WTC11 (cell line): ENCODE measurements around the gene GALNT18. TPM values are rescaled to one million over a fixed set of nuclear protein-coding genes. Genes with fewer than 3 reads are reported as not detected.

Experiments
- ATAC-seq: fragments of 200-7000 bp; cut with Tn5 transposase; 2 replicates; pipeline ENCODE4 v1.10.0; 2021; ENCODE audit warnings: mild to moderate bottlenecking, moderate library complexity
- CTCF ChIA-PET: fragments of 300-600 bp; sonication (Branson Sonifier 250); formaldehyde crosslinking; loops from one replicate; lab custom pipeline; 2021; ENCODE audit warnings: antibody characterized with exemption; lab: Charles Lee
- POLR2A ChIA-PET: fragments of 350-600 bp; sonication (Branson Sonifier 250); formaldehyde crosslinking; loops from one replicate; lab custom pipeline; 2021; ENCODE audit warnings: antibody characterized with exemption; lab: Charles Lee
- DNase-seq: peaks from one replicate; pipeline ENCODE4 v3.0.0; 2021; ENCODE audit warnings: low spot score
- H3K27ac Mint-ChIP-seq: 2 replicates; pipeline ENCODE4 v1.8.0; 2021; ENCODE audit warnings: mixed read lengths
- H3K27me3 Mint-ChIP-seq: 2 replicates; pipeline ENCODE4 v1.8.0; 2021; ENCODE audit warnings: low read depth, mild to moderate bottlenecking, moderate library complexity, mixed read lengths
- H3K36me3 Mint-ChIP-seq: 2 replicates; pipeline ENCODE4 v1.8.0; 2021; ENCODE audit warnings: mixed read lengths
- H3K4me1 Mint-ChIP-seq: 2 replicates; pipeline ENCODE4 v1.8.0; 2022; ENCODE audit warnings: mixed read lengths
- H3K4me3 Mint-ChIP-seq: 2 replicates; pipeline ENCODE4 v1.8.0; 2021; ENCODE audit warnings: mild to moderate bottlenecking, moderate library complexity, mixed read lengths
- H3K9me3 Mint-ChIP-seq: 2 replicates; pipeline ENCODE4 v1.8.0; 2021; ENCODE audit warnings: mixed read lengths
- ARID4B ChIP-seq: sonication (generic); formaldehyde crosslinking; IDR thresholded peaks from 2 replicates; pipeline ENCODE4 v1.8.0; 2023; ENCODE audit warnings: missing genetic modification reagents, mild to moderate bottlenecking, borderline replicate concordance
- ATF6 ChIP-seq: sonication (generic); formaldehyde crosslinking; IDR thresholded peaks from 2 replicates; pipeline ENCODE4 v1.8.1; 2023; ENCODE audit warnings: mild to moderate bottlenecking, missing genetic modification reagents
- ESRRA ChIP-seq: sonication (generic); formaldehyde crosslinking; IDR thresholded peaks from 2 replicates; pipeline ENCODE4 v1.8.1; 2022; ENCODE audit warnings: mild to moderate bottlenecking, missing genetic modification reagents, borderline replicate concordance
- FOXP1 ChIP-seq: sonication (generic); formaldehyde crosslinking; IDR thresholded peaks from 2 replicates; pipeline ENCODE4 v1.8.0; 2022; ENCODE audit warnings: missing genetic modification reagents, mild to moderate bottlenecking, moderate library complexity, borderline replicate concordance
- GTF2I ChIP-seq: fragments of 250-450 bp; sonication (Bioruptor Pico); conservative IDR thresholded peaks from 2 replicates; pipeline ENCODE4 v1.4.0; 2021; ENCODE audit warnings: mild to moderate bottlenecking
- IRF2 ChIP-seq: sonication (generic); formaldehyde crosslinking; IDR thresholded peaks from 2 replicates; pipeline ENCODE4 v1.8.0; 2022; ENCODE audit warnings: low read depth, missing genetic modification reagents, borderline replicate concordance
- JAZF1 ChIP-seq: fragments of 250-450 bp; sonication (Bioruptor Pico); IDR thresholded peaks from 2 replicates; pipeline ENCODE4 v1.9.0; 2021; ENCODE audit warnings: moderate library complexity, mild to moderate bottlenecking, inconsistent platforms
- NR3C1 ChIP-seq: sonication (generic); formaldehyde crosslinking; conservative IDR thresholded peaks from 2 replicates; pipeline ENCODE4 v1.8.1; 2023; ENCODE audit warnings: low read depth, mild to moderate bottlenecking, missing genetic modification reagents
- SMAD3 ChIP-seq: sonication (generic); formaldehyde crosslinking; IDR thresholded peaks from 2 replicates; pipeline ENCODE4 v1.8.0; 2022; ENCODE audit warnings: missing genetic modification reagents, mild to moderate bottlenecking, borderline replicate concordance
- SMAD4 ChIP-seq: sonication (generic); formaldehyde crosslinking; IDR thresholded peaks from 2 replicates; pipeline ENCODE4 v1.8.0; 2022; ENCODE audit warnings: mild to moderate bottlenecking, missing genetic modification reagents
- SP1 ChIP-seq: sonication (generic); formaldehyde crosslinking; conservative IDR thresholded peaks from 2 replicates; pipeline ENCODE4 v1.8.1; 2022; ENCODE audit warnings: missing genetic modification reagents
- ZNF281 ChIP-seq: sonication (generic); formaldehyde crosslinking; IDR thresholded peaks from 2 replicates; pipeline ENCODE4 v1.8.0; 2023; ENCODE audit warnings: mild to moderate bottlenecking, missing genetic modification reagents
- ZSCAN18 ChIP-seq: fragments of 250-450 bp; sonication (Bioruptor Pico); IDR thresholded peaks from 2 replicates; pipeline ENCODE4 v2.1.2; 2022; ENCODE audit warnings: mild to moderate bottlenecking, moderate library complexity
- total RNA-seq: library from RNA; stranded (reverse); gene quantifications from 3 replicates; pipeline ENCODE4 v1.2.3, GENCODE V29; 2021

Gene GALNT18
- total RNA-seq, 1 experiment from 2014 or later = 5.0 TPM

GRCh38 chr11:11400121-11400520, 221.7 kb downstream of the GALNT18 start (continued):
- no peak for TF ChIP-seq ZNF281 (CRISPR knock-in tag)
- TF ChIP-seq JAZF1 (CRISPR knock-in tag) = no peak
- TF ChIP-seq ATF6 (CRISPR knock-in tag) = no peak
- no peak for TF ChIP-seq SMAD4 (CRISPR knock-in tag)
- no peak for TF ChIP-seq NR3C1 (CRISPR knock-in tag)
- TF ChIP-seq ZSCAN18 (CRISPR knock-in tag) = no peak

- Mint-ChIP-seq H3K9me3 (no peaks in the 10 kb centered on the region), H3K4me3 (no peak overlapping the region), H3K4me1 (peaks cover 5% of the 10 kb centered on the region), H3K27ac (no peak overlapping the region), H3K36me3 (no peaks in the 10 kb centered on the region), H3K27me3 (no peaks in the 10 kb centered on the region)
- no peak for TF ChIP-seq ARID4B
- DNase-seq (no peak), ATAC-seq (no peak)
- ChIA-PET POLR2A (no interaction called here), CTCF (interaction anchor here (1.1 kb wide), 1 partner anchor 390 kb away, joined by 5 read pairs; no protein-coding TSS in a partner anchor)
Observed at GRCh38 chr11:11397781-11398180, 224.0 kb downstream of the GALNT18 start.

- Mint-ChIP-seq H3K36me3 (no peaks in the 10 kb centered on the region), H3K9me3 (no peaks in the 10 kb centered on the region), H3K4me1 (peaks cover 5% of the 10 kb centered on the region), H3K27ac (no peak overlapping the region), H3K4me3 (no peak overlapping the region), H3K27me3 (no peaks in the 10 kb centered on the region)
- ATAC-seq (no peak), DNase-seq (no peak)
- ChIA-PET POLR2A (no interaction called here), CTCF (no interaction called here)
- TF ChIP-seq SMAD3 (CRISPR knock-in tag) = no peak
- TF ChIP-seq SP1 (CRISPR knock-in tag) = no peak
- TF ChIP-seq ESRRA (CRISPR knock-in tag) = no peak
- TF ChIP-seq GTF2I (CRISPR knock-in tag) = no peak
- TF ChIP-seq FOXP1 (CRISPR knock-in tag) = no peak
- no peak for TF ChIP-seq IRF2 (CRISPR knock-in tag)
Observed at GRCh38 chr11:11397036-11397415, 224.8 kb downstream of the GALNT18 start.
